Naive thymus-derived CD4-positive, alpha-beta T cell (primary cell): Measurements from ENCODE around the gene TSEN54. TPM values are rescaled to one million over a fixed set of nuclear protein-coding genes. Genes with fewer than 3 reads are reported as not detected.

ENCODE experiments used
- ATAC-seq: fragments of 150-1000 bp; cut with Tn5 transposase; 2 replicates; pipeline ENCODE4 v1.10.0; 2021; ENCODE audit warnings: mild to moderate bottlenecking, moderate library complexity
- CTCF ChIA-PET: fragments of 350-600 bp; sonication (Branson Sonifier 250); formaldehyde crosslinking; loops from one replicate; lab custom pipeline; 2021; ENCODE audit warnings: antibody characterized with exemption; lab: Charles Lee
- POLR2A ChIA-PET: fragments of 350-600 bp; sonication (Branson Sonifier 250); formaldehyde crosslinking; loops from one replicate; lab custom pipeline; 2021; ENCODE audit warnings: antibody characterized with exemption, inconsistent platforms; lab: Charles Lee
- DNase-seq, 9 donors: peaks; one replicate each; pipeline versions ENCODE4 v3.0.0 to v3.0.0-alpha.2; 2020 to 2022; ENCODE audit warnings: mixed read lengths in 1 of 9
- H3K27ac ChIP-seq: one replicate; pipeline ENCODE4 v1.7.0; 2013; ENCODE audit warnings: mild to moderate bottlenecking, low read depth, low read length, moderate library complexity
- H3K27me3 ChIP-seq, 2 donors: one replicate each; pipeline ENCODE4 v1.7.0; 2013; ENCODE audit warnings: low read length in 2 of 2, mild to moderate bottlenecking in 2 of 2, moderate library complexity in 2 of 2; ENCODE audit not compliant: control insufficient read depth in 2 of 2, insufficient read depth in 2 of 2
- H3K36me3 ChIP-seq, 3 experiments: 1 replicate in 2 of 3; 2 replicates in 1 of 3; pipeline ENCODE4 v1.7.0; 2013; ENCODE audit warnings: low read length in 3 of 3, mild to moderate bottlenecking in 3 of 3, moderate library complexity in 1 of 3; ENCODE audit not compliant: insufficient read depth in 3 of 3, control insufficient read depth in 2 of 3
- H3K4me1 ChIP-seq, 2 donors: one replicate each; pipeline ENCODE4 v1.7.0; 2013; ENCODE audit warnings: low read length in 2 of 2, mild to moderate bottlenecking in 2 of 2, moderate library complexity in 1 of 2; ENCODE audit not compliant: control insufficient read depth in 2 of 2, insufficient read depth in 2 of 2
- H3K4me3 ChIP-seq: 2 replicates; pipeline ENCODE4 v1.7.0; 2013; ENCODE audit warnings: mild to moderate bottlenecking, low read length
- H3K9me3 ChIP-seq, 3 experiments: 1 replicate in 2 of 3; 2 replicates in 1 of 3; pipeline ENCODE4 v1.7.0; 2013; ENCODE audit warnings: low read length in 3 of 3; ENCODE audit not compliant: control insufficient read depth in 2 of 3
- H3K27ac Mint-ChIP-seq, 9 donors: one replicate each; pipeline ENCODE4 v1.8.0; 2020 to 2022; ENCODE audit warnings: mixed read lengths in 9 of 9, mild to moderate bottlenecking in 8 of 9, moderate library complexity in 5 of 9, inconsistent platforms in 2 of 9
- H3K27me3 Mint-ChIP-seq, 5 donors: one replicate each; pipeline ENCODE4 v1.8.0; 2021 to 2022; ENCODE audit warnings: mixed read lengths in 5 of 5, mild to moderate bottlenecking in 1 of 5
- H3K36me3 Mint-ChIP-seq, 5 donors: one replicate each; pipeline ENCODE4 v1.8.0; 2020 to 2022; ENCODE audit warnings: mixed read lengths in 5 of 5, mild to moderate bottlenecking in 3 of 5, inconsistent platforms in 1 of 5
- H3K4me1 Mint-ChIP-seq, 7 donors: one replicate each; pipeline ENCODE4 v1.8.0; 2020 to 2022; ENCODE audit warnings: mixed read lengths in 7 of 7, mild to moderate bottlenecking in 3 of 7, inconsistent platforms in 1 of 7
- H3K4me3 Mint-ChIP-seq, 10 donors: one replicate each; pipeline ENCODE4 v1.8.0; 2020 to 2022; ENCODE audit warnings: mild to moderate bottlenecking in 10 of 10, mixed read lengths in 10 of 10, moderate library complexity in 6 of 10, inconsistent platforms in 2 of 10
- H3K9me3 Mint-ChIP-seq, 11 donors: one replicate each; pipeline ENCODE4 v1.8.0; 2020 to 2022; ENCODE audit warnings: mixed read lengths in 11 of 11, mild to moderate bottlenecking in 4 of 11, inconsistent platforms in 1 of 11, moderate library complexity in 1 of 11
- intact Hi-C, 2 donors: fragments of 100-400 bp; cut with micrococcal nuclease; formaldehyde crosslinking; loops; one replicate each; pipeline ENCODE4 v1.15.1; 2023
- polyA plus RNA-seq, 2 donors: library from polyadenylated mRNA; unstranded; fragments of 300-500 nt; fragmentation: Illumina TruSeq; gene quantifications; one replicate each; pipeline ENCODE4 v1.2.3, GENCODE V29; 2021
- total RNA-seq, 6 experiments: library from RNA in 5 of 6; stranded (reverse) in 5 of 6; gene quantifications; 1 replicate in 5 of 6; 2 replicates in 1 of 6; pipeline ENCODE4 v1.2.3 and lab custom pipeline; 2021 to 2026

TSEN54 gene
- total and polyA plus RNA-seq, 7 experiments from 2014 or later, result 36.2 to 85.0 (median 56.7) TPM

GRCh38 chr17:75530837-75531720 lies 14.8 kb downstream of the TSEN54 start:
- H3K4me1 Mint-ChIP-seq, result peaks cover 23 to 38% (median 31%) of the 10 kb centered on the region in 7 donors
- H3K27ac Mint-ChIP-seq, result peak overlapping the region in 1 of 9 donors; percentile 25
- H3K36me3 Mint-ChIP-seq, result peaks cover 0 to 4% (median 0%) of the 10 kb centered on the region in 5 donors
- no peak overlapping the region for H3K4me3 ChIP-seq
- H3K9me3 Mint-ChIP-seq, result no peaks in the 10 kb centered on the region
- ATAC-seq, result no peak
- H3K27ac ChIP-seq, result no peak overlapping the region
- intact Hi-C loops, result no loop called here
- no peak for DNase-seq
- ChIA-PET CTCF (no interaction called here), POLR2A (interaction anchor here (1.1 kb wide), 1 partner anchor 14 kb away, joined by 3 read pairs; no protein-coding TSS in a partner anchor)
- H3K36me3 ChIP-seq, result no peaks in the 10 kb centered on the region
- no peaks in the 10 kb centered on the region for H3K9me3 ChIP-seq
- no peaks in the 10 kb centered on the region for H3K27me3 ChIP-seq
- H3K4me1 ChIP-seq, result peaks cover 23 to 29% of the 10 kb centered on the region in 2 donors
- H3K4me3 Mint-ChIP-seq, result no peak overlapping the region
- peaks cover 0 to 11% (median 0%) of the 10 kb centered on the region in 5 donors for H3K27me3 Mint-ChIP-seq

- intact Hi-C loops, result no loop called here
- no peak for ATAC-seq
- Mint-ChIP-seq H3K4me1 (peaks cover 17 to 36% (median 25%) of the 10 kb centered on the region in 7 donors), H3K36me3 (peaks cover 0 to 4% (median 0%) of the 10 kb centered on the region in 5 donors), H3K9me3 (no peaks in the 10 kb centered on the region), H3K27ac (no peak overlapping the region), H3K27me3 (peaks cover 0 to 6% (median 0%) of the 10 kb centered on the region in 5 donors), H3K4me3 (no peak overlapping the region)
- ChIA-PET CTCF (no interaction called here), POLR2A (interaction anchor here (1.1 kb wide), 1 partner anchor 15 kb away, joined by 3 read pairs; no protein-coding TSS in a partner anchor)
- Histone ChIP-seq H3K4me1 (peaks cover 17 to 24% of the 10 kb centered on the region in 2 donors), H3K4me3 (no peak overlapping the region), H3K9me3 (no peaks in the 10 kb centered on the region), H3K36me3 (no peaks in the 10 kb centered on the region), H3K27ac (no peak overlapping the region), H3K27me3 (no peaks in the 10 kb centered on the region)
- DNase-seq, result no peak
These were observed 15.4 kb downstream of the TSEN54 start for GRCh38 chr17:75531721-75532072.

GRCh38 chr17:75535119-75535537 lies 18.8 kb downstream of the TSEN54 start:
- Histone ChIP-seq H3K9me3 (no peaks in the 10 kb centered on the region), H3K27me3 (no peaks in the 10 kb centered on the region), H3K27ac (peak overlapping the region; percentile 55), H3K4me1 (peaks cover 17 to 24% of the 10 kb centered on the region in 2 donors), H3K4me3 (peak overlapping the region; percentile 30), H3K36me3 (no peaks in the 10 kb centered on the region)
- peak; percentile 92 for ATAC-seq
- CTCF ChIA-PET, result interaction anchor here (1.0 to 1.1 kb wide), 2 partner anchors 11 to 16 kb away, joined by 3 read pairs; no protein-coding TSS in a partner anchor
- peaks cover 15 to 32% (median 23%) of the 10 kb centered on the region in 7 donors for H3K4me1 Mint-ChIP-seq
- peaks cover 0 to 8% (median 0%) of the 10 kb centered on the region in 5 donors for H3K36me3 Mint-ChIP-seq
- POLR2A ChIA-PET, result interaction anchor here (0.6 to 1.8 kb wide), 7 partner anchors 8 to 527 kb away, joined by 3 to 5 read pairs (median 3); partner anchors contain the start of gene TMEM94
- no peaks in the 10 kb centered on the region for H3K27me3 Mint-ChIP-seq
- DNase-seq, result peak in 8 of 9 donors; percentile 23 to 52 (median 46)
- H3K4me3 Mint-ChIP-seq, result peak overlapping the region; percentile 58 to 79 (median 71)
- no peaks in the 10 kb centered on the region for H3K9me3 Mint-ChIP-seq
- peak overlapping the region; percentile 82 to 94 (median 89) for H3K27ac Mint-ChIP-seq
- intact Hi-C loops, result loop anchor here (1.0 kb wide), 2 partner anchors 10 to 17 kb away; partner anchors contain the start of gene LLGL2 (in 1 of the 2)

- Histone ChIP-seq H3K9me3 (no peaks in the 10 kb centered on the region), H3K27me3 (no peaks in the 10 kb centered on the region), H3K4me3 (peak overlapping the region; percentile 30), H3K4me1 (peaks cover 17 to 24% of the 10 kb centered on the region in 2 donors), H3K27ac (no peak overlapping the region), H3K36me3 (no peaks in the 10 kb centered on the region)
- no peaks in the 10 kb centered on the region for H3K9me3 Mint-ChIP-seq
- H3K4me3 Mint-ChIP-seq, result peak overlapping the region in 2 of 10 donors; percentile 14 to 40
- ChIA-PET CTCF (interaction anchor here (0.6 to 1.1 kb wide), 3 partner anchors 12 to 1521 kb away, joined by 3 read pairs; no protein-coding TSS in a partner anchor), POLR2A (interaction anchor here (1.3 to 1.8 kb wide), 3 partner anchors 45 to 79 kb away, joined by 3 to 5 read pairs (median 4); partner anchors contain the start of gene TMEM94)
- peaks cover 0 to 11% (median 0%) of the 10 kb centered on the region in 5 donors for H3K36me3 Mint-ChIP-seq
- peaks cover 15 to 32% (median 23%) of the 10 kb centered on the region in 7 donors for H3K4me1 Mint-ChIP-seq
- H3K27me3 Mint-ChIP-seq, result no peaks in the 10 kb centered on the region
- intact Hi-C loops, result loop anchor here (1.0 kb wide), 2 partner anchors 11 to 18 kb away; partner anchors contain the start of gene LLGL2 (in 1 of the 2)
- ATAC-seq (no peak), DNase-seq (no peak)
- H3K27ac Mint-ChIP-seq, result peak overlapping the region in 6 of 9 donors; percentile 46 to 90 (median 87)
These were observed 19.5 kb downstream of the TSEN54 start for GRCh38 chr17:75535871-75536270.

GRCh38 chr17:75536366-75536765 lies 20.0 kb downstream of the TSEN54 start:
- Mint-ChIP-seq H3K4me3 (no peak overlapping the region), H3K9me3 (no peaks in the 10 kb centered on the region), H3K27me3 (no peaks in the 10 kb centered on the region), H3K4me1 (peaks cover 15 to 32% (median 23%) of the 10 kb centered on the region in 7 donors), H3K36me3 (peaks cover 0 to 11% (median 0%) of the 10 kb centered on the region in 5 donors), H3K27ac (no peak overlapping the region)
- Histone ChIP-seq H3K9me3 (no peaks in the 10 kb centered on the region), H3K4me1 (peaks cover 17 to 24% of the 10 kb centered on the region in 2 donors), H3K4me3 (no peak overlapping the region), H3K36me3 (no peaks in the 10 kb centered on the region), H3K27ac (no peak overlapping the region), H3K27me3 (no peaks in the 10 kb centered on the region)
- intact Hi-C loops, result no loop called here
- ChIA-PET POLR2A (no interaction called here), CTCF (no interaction called here)
- no peak for ATAC-seq
- DNase-seq, result no peak

- intact Hi-C loops, result no loop called here
- no peak for DNase-seq
- H3K36me3 ChIP-seq, result no peaks in the 10 kb centered on the region
- Mint-ChIP-seq H3K27ac (no peak overlapping the region), H3K4me1 (peaks cover 1 to 15% (median 8%) of the 10 kb centered on the region in 7 donors), H3K27me3 (no peaks in the 10 kb centered on the region), H3K4me3 (no peak overlapping the region), H3K36me3 (peaks cover 0 to 18% (median 0%) of the 10 kb centered on the region in 5 donors), H3K9me3 (no peaks in the 10 kb centered on the region)
- no peaks in the 10 kb centered on the region for H3K9me3 ChIP-seq
- peaks cover 9 to 11% of the 10 kb centered on the region in 2 donors for H3K4me1 ChIP-seq
- POLR2A ChIA-PET, result no interaction called here
- peak; percentile 18 for ATAC-seq
- H3K27me3 ChIP-seq, result no peaks in the 10 kb centered on the region
- H3K4me3 ChIP-seq, result no peak overlapping the region
- H3K27ac ChIP-seq, result no peak overlapping the region
- CTCF ChIA-PET, result no interaction called here
These were observed 23.8 kb downstream of the TSEN54 start for GRCh38 chr17:75539967-75540729.
